NCI-H460 (cell line): ENCODE data around the gene ATP6V0B. TPM values are rescaled to one million over a fixed set of nuclear protein-coding genes. Genes with fewer than 3 reads are reported as not detected.

Experiments
- DNase-seq: peaks from one replicate; pipeline ENCODE4 v3.0.0-alpha.2; 2016; ENCODE audit warnings: low read depth; ENCODE audit errors: extremely low read depth
- total RNA-seq: library from RNA; depleted of rRNA; stranded (reverse); fragments of >200 nt; shearing (Covaris generic); gene quantifications from 2 replicates; pipeline ENCODE4 v1.2.3, GENCODE V29; 2014; rRNA removed

ATP6V0B gene
- total RNA-seq, 1 experiment from 2014 or later, result 109 TPM

GRCh38 chr1:44024031-44024902, 49.5 kb downstream of the ATP6V0B start:
- no peak for DNase-seq

- DNase-seq, result peak; percentile 28
These were observed 50.3 kb downstream of the ATP6V0B start for GRCh38 chr1:44024903-44025525.

DNA sequence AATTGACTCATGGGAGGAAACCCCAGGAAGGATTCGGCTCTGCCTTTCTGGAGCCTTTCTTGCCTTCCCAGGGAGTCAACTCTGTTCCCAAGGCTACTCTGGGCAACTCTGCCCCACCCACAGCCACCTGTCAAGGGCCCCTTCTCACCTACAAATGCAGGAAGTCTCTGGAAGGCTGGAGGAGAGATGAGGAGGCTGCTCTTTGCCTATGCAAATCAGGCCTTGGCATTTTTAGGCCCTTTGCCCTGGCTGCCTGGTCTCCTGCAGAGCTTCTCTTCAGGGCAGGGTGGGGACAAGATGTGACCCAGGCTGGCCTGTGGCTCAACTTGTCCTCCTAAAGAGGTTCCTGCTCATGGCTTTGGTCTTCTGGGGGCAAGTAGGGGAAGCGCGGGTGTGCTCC, 51.1 kb downstream of the ATP6V0B start:
- DNase-seq, result no peak

DNA sequence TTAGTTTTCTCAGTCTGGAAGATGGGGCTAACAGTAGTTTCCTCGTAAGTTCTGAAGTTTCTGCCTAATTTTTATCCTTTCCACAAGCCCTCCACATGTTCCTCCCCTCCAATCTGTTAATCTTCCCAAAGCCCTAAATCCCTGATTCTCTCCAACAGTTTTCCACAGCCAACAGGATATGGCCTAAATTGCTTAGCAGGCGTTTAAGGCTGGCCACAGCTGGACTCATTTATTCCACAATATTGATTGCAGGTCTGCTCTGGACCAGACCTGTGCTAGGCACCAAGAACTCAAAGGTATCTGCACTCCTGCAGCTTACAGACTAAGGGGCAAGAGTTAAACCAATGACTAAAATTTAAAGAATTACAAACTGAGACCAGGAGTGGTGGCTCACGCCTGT, 52.6 kb downstream of the ATP6V0B start:
- no peak for DNase-seq

Other genes with a start within 250 kb of the ATP6V0B start
- gene ARTN, start 41.2 kb upstream of the ATP6V0B start, total RNA-seq, result 9.7 and 10.7 TPM in 2 replicates
- gene IPO13, start 28.0 kb upstream of the ATP6V0B start, total RNA-seq, result 10.1 and 11.6 TPM in 2 replicates
- gene DPH2, start 5.0 kb upstream of the ATP6V0B start, total RNA-seq, result 28.1 and 28.9 TPM in 2 replicates
- gene B4GALT2, start 4.2 kb downstream of the ATP6V0B start, total RNA-seq, result 38.6 and 46.2 TPM in 2 replicates
- gene CCDC24, start 16.6 kb downstream of the ATP6V0B start, total RNA-seq, result 1.0 and 1.2 TPM in 2 replicates
- 12.1 and 12.9 TPM in 2 replicates for gene SLC6A9, start 56.5 kb downstream of the ATP6V0B start, total RNA-seq
- not detected in 2 replicates for gene KLF17, start 143.9 kb downstream of the ATP6V0B start, total RNA-seq
- not detected in 2 replicates for gene KLF18, start 166.7 kb downstream of the ATP6V0B start, total RNA-seq
- gene DMAP1, start 238.5 kb downstream of the ATP6V0B start, total RNA-seq, result 11.1 and 12.7 TPM in 2 replicates